Stimulated activated naive CD8-positive, alpha-beta T cell treated with anti-CD3 and anti-CD28 coated beads, Interleukin-15, Interleukin-2, amounts not matched to agents 100 U/mL and 50 U/mL, for 24 hours (primary cell): ENCODE measurements around the gene BCL6B.
"Not testable (repeated sequence)": the region's sequence is repeated elsewhere in the genome, so short reads cannot be mapped to it uniquely, and the experiment has no call there.

Experiments
- ATAC-seq: fragments of 150-1000 bp; cut with Tn5 transposase; one replicate; pipeline ENCODE4 v1.10.0; 2021
- DNase-seq: peaks from one replicate; pipeline ENCODE4 v3.0.0; 2021

The BCL6B gene

DNA sequence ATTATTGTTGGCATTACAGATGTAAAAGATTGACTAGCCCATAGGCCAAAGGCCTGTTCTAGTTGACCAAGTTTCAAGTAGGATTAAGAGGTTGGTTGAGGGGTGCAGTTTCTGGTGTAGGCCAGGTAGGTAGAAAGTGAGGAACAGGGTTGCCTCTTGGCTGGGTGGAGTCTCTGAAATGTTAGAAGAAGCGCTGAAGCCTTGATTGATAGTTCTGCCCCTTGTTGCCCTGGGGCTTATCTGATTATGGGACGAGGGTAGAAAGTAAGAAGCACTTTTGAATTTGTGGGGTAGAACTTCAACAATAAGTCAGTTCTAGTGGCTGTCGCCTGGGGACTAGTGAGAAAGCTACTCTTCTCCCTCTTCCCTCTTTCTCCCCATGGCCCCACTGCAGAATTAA, 6.2 kb downstream of the BCL6B start:
- DNase-seq (no peak), ATAC-seq (no peak)

DNA sequence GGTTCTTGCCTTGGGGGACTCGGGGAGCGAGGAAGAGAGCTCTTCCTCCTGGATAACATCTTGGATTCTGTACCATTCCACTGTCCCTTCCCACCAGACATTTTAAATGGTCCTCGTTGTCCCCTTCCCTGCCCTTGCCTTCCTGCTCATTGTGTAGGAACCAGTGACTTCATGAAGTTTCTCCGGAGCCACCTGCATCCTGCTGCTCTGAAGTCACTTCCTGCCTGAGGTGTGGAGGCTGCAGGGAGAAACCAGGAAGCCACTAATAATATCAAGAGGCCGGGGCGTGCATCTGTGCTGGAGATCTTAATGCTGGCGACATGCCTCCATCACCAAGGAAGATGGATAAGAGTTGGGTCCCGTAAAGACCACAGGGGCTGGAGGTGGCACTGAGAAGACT, 6.8 kb downstream of the BCL6B start:
- peak; percentile 65 for DNase-seq
- peak; percentile 70 for ATAC-seq

DNA sequence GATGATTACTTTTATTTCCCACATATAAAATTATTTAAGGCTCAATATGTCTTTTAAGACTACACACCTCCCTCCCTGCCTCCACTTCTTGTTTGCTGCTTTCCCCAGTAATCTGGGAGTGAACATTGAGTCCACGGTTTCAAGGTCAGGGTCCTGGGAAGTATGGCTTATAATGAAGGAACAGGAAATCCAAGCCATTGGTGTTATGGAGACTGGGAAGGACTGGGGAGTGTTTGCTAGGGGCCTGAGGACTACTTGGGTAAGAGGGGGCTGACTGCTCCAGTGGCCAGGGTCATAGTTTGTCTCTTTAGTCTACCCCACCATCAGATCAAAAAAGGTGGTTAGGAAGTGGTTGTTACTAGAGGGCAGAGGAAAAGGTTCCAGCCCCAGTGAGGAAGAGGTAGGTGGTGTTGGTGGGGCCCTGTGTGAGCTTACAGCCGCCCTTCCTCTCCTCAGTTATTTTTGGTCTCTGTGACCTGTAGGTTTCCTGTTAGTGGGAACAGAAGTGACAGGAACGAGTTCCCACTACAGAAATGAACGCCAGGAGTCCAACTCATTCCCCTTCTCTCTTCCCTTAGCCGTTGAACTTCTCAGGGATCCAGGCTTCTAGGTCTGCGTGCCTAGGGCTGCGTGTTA, 12.2 kb downstream of the BCL6B start:
- peak; percentile 58 for DNase-seq

DNA sequence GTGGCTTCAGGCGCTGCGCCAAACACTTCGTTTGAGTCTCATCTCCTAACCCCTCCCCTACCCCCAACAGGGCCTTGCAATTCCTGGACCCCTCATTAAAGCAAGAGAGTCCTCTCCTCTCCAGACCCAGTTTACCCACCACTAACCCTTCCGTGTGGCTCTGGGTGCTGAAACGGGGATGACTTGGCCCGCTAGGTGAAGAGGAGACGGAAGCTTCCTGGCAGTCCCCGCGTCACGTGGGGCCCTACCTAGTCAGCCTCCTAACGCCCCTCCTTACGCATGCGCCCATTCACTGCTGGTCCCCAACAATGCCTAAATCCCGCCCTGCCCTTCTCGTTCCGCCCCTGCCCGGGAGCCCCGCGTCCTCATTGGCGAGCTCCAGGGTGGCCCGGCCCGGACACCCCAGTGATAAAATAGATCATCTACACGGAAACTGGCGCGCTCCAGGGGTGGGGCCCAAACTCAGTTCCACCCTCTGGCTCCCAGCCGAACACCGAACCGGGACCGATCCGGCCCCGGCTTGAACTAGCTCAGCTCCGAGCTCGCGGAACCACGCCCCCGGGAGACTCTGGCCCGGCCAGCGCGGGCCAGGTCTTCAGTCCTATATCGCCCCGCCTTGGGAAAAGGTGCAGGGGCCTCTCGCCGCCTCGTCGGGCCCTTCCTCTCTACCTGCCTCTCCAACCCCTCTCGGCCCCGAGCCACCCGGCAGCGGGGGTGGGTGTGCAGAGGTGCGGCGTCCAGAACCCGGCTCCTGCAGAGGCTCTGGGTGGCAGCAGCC, 12.9 kb downstream of the BCL6B start, which contains the start of gene SLC16A13:
SLC16A13 (plus strand) TSS at position 425 of the 778 bp plus-strand sequence. CDS start 368 bp downstream, outside the sequence.
- ATAC-seq, result peak; percentile 94
- DNase-seq, result peak; percentile 98

More for the DNA sequence above, 12.2 kb downstream of the BCL6B start:
- ATAC-seq, result peak; percentile 62

DNA sequence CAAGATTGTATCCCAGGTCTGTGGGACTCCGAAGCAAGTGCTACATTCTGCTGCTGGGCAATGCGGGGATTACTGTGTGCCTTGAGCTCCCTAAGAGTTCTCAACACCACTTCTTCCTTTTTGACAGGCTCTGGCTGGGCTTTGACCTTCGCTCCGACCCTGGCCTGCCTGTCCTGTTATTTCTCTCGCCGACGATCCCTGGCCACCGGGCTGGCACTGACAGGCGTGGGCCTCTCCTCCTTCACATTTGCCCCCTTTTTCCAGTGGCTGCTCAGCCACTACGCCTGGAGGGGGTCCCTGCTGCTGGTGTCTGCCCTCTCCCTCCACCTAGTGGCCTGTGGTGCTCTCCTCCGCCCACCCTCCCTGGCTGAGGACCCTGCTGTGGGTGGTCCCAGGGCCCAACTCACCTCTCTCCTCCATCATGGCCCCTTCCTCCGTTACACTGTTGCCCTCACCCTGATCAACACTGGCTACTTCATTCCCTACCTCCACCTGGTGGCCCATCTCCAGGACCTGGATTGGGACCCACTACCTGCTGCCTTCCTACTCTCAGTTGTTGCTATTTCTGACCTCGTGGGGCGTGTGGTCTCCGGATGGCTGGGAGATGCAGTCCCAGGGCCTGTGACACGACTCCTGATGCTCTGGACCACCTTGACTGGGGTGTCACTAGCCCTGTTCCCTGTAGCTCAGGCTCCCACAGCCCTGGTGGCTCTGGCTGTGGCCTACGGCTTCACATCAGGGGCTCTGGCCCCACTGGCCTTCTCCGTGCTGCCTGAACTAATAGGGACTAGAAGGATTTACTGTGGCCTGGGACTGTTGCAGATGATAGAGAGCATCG, 15.4 kb downstream of the BCL6B start:
- ATAC-seq (no peak), DNase-seq (no peak)

DNA sequence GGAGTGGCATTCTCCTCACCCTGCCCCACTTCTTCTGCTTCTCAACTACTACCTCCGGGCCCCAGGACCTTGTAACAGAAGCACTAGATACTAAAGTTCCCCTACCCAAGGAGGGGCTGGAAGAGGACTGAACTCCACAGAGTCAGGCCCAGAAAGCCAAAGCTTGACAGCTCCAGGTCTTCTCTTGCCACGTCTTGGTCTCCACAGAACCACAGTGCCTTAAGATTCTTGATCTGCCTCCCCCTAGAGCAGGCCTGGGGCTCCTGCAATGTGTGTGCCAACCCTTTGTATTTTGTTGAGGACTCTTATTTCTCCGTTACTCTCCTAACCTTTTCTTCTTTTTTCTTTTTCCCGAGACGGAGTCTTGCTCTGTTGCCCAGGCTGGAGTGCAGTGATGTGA, 17.0 kb downstream of the BCL6B start:
- DNase-seq (no peak), ATAC-seq (no peak)

DNA sequence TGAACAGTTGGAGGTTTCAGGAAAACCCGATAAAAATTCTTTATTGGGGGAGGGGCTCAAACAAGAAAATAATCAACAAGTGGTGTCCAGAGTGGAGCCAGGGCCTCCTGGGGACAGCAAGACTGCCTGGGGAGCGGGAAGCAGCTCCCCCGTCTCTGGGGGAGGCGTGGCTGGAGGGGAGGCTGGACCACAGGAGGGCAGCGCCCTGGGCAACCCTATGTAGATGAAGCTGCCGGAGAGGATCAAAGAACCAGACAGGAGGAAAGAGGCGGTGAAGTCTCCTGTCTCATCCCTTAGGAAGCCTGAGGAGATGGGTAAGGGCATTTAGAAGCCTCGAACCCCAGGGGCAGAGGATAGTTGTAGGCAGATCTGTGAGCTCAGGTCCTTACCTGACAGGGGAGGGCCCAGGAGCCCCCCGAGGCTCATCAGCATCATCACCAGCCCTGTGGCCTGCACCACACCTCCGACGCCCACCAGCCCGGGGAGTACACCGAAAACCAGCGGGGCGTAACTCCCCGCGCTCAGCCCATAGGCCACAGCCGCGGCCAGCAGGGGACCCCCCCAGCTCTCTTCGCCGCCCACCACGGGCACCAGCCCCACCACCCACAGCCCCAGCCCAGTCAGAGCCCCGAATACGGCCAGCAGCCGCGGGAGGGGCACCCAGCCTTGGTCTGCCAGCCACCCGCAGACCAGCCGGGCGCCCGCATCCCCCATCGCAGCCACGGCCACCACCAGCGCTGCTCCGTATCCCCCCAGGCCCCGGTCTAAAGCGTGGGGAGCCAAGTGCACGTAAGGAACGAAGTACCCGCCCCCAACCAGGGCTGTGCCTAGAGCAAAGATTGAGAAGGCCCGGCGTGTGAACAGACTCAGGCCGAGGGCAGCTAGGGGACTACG, 19.0 kb downstream of the BCL6B start:
- ATAC-seq (peak; percentile 29), DNase-seq (peak; percentile 46)

DNA sequence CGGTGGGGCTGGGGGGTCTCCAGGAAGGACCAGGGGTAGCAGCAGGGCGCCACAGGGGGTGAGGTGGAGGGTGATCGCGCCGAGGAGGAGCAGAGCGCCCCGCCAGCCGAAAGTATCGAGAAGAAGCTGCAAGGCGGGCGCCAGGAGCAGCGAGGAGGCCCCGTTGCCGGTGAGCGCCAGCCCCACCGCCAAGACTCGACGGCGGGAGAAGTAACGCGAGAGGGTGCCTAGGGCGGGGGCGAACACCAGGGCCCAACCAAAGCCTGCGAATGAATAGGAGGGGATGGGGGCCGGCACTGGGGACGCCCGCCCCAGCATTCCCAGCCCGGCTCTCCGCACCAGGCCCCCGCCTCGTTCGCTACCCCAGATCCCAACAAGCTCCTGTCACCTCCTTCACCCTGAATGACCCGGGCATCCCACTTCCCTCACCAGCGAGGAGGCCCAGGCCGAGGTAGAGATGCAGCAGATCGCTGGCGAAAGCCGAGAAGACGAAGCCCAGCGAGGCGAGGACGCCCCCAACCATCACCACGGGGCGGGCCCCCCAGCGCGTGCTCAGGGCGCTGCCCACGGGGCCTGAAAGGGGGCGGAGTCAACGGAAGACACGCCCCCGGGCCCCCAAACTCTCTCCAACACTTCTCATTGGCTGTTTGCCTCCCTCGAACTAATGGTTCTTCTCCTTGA, 19.8 kb downstream of the BCL6B start:
- DNase-seq (peak; percentile 58), ATAC-seq (peak; percentile 31)

DNA sequence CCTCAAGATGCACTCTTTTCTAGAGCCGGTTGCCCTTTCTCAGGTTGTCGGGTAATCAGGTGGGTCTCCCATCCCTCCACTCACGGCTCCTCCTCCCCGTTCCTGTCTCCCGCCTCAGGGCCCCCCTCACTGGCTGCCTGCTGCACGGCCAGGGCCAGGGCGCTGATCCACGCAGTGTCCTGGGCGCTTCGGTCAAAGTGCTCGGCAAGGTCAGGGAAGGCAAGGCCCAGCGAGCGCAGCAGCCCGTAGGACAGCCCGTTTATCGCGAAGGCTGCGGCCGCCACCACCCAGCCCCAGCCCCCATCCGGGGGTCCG, 20.3 kb downstream of the BCL6B start:
- ATAC-seq (no peak), DNase-seq (no peak)

DNA sequence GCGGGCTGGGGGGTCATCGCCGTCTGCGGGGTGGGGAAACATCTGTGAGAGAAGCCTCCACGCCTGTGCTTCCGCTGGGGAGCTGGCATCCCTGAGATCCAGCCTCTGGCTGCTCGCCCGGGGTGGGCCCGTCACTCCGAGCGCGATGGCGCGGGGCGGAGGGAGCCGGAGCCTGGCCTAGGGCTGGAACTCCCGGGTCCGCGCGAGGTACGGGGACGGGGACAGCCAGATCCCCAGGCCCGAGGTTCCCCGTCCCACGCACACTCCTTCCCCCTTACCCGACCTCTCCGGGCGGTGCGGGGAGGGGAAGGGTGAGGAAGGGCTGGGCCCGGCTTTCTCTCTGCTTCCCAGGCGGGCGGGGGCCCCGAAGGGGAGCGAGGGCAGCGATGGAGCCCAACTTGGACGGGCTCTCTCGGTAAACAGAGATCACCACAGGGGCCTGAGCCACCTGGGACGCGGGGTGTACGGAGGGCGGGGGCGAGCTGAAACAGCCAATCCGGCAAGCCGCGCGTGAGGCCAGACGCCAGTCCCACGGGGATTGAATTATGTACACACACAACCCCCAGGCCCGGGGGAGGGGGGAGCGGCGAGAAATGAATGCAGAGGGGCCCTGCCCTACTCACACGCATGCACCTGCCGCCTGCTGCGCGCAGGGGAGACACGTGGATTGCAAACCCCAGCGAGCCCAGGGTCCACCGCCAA, 20.8 kb downstream of the BCL6B start, which contains the start of gene SLC16A11:
SLC16A11 (minus strand) TSS at position 596 of the 702 bp plus-strand sequence; CDS start at position 17, 579 bp downstream.
- ATAC-seq (no peak), DNase-seq (peak; percentile 47)

DNA sequence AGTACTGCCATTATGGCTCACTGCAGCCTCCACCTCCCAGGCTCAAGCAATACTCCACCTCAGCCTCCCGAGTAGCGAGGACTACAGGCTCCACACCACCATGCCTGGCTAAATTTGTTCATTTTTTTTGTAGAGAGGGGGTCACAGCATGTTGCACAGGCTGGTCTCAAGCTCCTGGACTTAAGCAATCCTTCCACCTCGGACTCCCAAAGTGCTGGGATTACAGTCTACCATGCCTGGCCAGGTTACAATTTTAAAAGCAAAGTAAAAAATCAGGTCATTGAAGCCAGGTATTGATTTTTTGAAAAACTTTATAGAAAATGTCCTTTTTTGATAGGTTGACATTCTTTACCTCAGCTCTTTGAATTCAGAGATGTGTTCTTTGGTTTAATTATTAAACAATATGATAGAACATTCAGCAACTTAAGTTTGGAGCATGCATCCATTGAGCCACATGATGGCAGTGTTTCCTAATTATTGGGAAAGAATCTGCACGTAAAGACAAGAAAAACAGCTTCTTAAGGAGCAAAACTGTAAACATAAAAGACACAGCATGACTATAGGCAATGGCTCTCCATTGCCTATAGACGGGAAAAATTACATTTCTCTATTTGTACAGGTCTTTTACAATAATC, 22.8 kb downstream of the BCL6B start:
- ATAC-seq, result no peak
- DNase-seq, result peak; percentile 44

DNA sequence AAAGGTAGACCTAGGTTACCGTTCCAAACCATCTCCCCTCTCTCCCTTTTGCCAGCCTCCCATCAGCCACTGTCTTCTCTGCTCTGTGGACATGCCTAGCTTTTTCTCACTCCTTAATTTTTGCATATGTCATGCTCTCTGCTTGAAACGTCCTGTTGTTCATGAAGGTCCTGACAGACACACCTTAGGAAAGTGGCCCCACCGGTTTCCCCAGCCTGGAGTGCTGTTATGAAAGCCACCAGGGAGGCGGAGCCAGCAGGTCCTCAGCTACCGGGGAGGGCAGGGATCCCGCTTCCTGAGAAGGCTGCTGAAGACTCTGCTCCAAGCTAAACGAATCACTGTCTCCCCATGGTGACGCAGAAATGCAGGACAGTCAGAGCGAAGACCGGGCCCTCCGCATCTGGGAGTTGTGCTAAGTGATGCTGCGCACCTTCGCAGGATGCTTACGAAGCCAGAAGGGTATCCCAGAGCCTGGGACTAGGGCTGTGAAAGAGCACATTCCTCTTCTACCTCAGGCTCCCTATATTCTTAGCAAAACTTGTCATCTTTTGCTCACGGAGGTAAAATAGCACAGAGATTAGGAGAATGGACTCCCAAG, 23.4 kb downstream of the BCL6B start:
- ATAC-seq (peak; percentile 4), DNase-seq (peak; percentile 50)

DNA sequence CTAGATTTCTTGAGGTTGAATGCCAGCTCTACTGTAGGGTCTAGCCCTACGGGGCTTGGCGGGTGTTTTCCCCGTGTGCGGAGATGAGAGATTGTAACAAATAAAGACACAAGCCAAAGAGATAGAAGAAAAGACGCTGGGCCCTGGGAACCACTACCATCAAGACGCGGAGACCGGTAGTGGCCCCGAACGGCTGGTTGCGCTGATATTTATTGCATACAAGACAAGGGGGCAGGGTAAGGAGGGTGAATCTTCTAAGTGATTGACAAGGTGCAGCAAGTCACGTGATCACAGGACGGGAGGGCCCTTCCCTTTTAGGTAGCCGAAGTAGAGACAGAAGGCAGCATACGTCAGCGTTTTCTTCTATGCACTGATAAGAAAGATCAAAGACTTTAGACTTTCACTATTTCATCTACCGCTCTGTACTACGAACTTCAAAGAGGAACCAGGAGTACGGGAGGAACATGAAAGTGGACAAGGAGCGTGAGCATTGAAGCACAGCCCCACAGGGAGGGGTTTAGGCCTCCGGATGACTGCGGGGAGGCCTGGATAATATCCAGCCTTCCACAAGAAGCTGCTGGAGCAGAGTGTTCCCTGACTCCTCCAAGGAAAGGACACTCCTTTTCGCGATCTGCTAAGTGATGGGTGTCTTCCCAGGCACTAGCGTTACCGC, 24.0 kb downstream of the BCL6B start:
- DNase-seq, result peak; percentile 70
- not testable (repeated sequence) for ATAC-seq

DNA sequence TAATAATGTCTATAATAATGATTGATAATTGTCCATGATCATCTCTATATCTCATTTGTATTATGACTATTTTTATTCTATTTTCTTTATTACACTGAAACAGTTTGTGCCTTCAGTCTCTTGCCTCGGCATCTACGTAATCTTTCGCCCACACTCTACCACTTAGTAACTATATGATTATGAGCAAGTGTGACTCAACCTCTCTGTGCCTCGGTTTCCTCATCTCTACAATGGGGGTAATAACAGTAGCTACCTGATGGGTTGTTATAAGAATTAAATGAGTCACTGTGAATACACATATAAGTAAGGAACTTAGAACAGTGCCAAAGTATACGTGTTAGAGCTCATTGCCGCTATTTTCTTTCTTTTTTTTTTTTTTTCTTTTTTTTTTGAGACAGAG, 24.7 kb downstream of the BCL6B start:
- DNase-seq (no peak), ATAC-seq (no peak)

DNA sequence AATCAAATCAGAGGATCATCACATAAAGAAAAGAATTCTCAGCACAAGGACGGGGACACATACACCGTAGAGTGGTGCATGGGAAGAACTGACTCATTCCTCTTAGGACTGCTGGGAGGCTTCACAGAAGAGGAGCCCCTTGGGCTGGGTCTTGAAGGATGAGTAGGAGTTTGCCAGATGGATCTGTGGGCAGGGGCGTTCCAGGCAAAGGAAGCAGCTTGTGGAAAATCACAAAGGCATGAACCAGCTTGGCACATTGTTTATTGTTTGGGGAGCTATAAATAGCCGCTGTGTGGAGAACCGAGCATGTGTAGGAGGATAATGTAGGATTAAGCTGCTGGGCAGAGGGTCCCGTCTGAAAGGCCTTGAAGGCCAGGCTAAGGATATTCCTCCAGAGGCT, 26.1 kb downstream of the BCL6B start:
- ATAC-seq (no peak), DNase-seq (no peak)

DNA sequence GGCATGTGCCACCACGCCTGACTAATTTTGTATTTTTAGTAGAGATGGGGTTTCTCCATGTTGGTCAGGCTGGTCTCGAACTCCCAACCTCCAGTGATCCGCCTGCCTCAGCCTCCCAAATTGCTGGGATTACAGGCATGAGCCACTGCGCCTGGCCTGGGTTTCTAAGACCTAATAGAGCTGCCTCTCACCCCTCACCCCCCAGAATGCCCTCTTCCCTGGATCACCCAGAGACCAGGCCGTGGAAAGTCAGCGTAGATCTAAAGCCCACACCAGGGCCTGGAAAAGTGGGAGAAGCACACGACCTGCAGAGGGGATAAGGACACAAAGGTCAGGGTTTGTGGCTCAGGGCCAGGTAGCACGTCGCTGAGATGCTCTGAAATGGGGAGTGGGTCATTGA, 27.7 kb downstream of the BCL6B start:
- not testable (repeated sequence) for ATAC-seq, DNase-seq

DNA sequence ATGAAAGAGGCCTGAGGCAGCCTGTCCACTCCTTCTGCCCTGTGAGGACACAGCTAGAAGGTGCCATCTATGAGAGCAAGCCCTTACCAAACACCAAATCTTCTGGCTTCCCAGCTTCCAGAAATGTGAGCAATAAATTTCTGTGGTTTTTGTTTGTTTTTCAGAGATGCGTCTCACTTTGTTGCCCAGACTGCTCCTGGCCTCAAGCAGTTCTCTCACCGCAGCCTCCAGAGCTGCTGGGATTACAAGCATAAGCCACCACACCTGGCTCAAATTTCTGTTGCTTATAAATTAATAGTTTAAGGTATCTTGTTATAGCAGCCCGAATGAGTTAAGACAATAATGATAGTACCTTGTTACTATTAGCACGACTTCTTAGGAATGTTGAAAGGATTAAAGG, 33.5 kb downstream of the BCL6B start:
- no peak for DNase-seq
- ATAC-seq, result no peak

DNA sequence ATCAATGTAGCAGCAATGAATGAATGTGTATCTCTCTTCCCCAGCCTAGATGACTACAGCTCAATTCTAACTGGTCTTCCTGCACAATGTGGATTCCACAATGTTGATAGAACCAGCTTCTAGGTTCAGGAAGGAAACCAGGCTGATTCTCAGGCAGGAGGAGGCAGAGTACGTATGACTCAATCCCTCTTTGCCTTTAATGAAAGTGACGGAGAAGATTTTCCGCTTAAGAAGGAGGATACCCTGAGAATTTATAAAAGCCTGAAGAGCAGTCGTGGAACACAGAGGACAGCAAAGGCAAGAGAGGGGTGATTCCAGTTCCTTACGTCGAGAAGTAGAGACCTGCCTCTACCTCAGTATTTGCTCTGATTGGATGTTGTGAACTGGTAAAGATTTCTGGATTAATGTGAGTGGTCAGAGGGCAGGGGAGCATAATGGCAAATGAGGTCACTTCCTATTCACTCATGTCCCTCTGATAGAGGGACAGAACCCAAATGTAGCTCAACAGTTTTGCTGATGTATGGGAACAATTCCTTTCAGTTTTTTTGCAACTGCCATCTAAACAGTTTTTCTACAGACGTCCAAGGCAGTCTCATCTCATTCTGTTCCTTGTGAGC, 36.1 kb downstream of the BCL6B start:
- DNase-seq (no peak), ATAC-seq (no peak)
